ENCODE results near the gene HERC2. TPM values are rescaled to one million over a fixed set of nuclear protein-coding genes. Genes with fewer than 3 reads are reported as not detected.

Gene HERC2
- total and polyA plus RNA-seq, 2 donors from 2014 or later, result 17.9 to 58.4 TPM

GRCh38 chr15:28098360-28098765, 223.6 kb downstream of the HERC2 start:
- H3K27me3 ChIP-seq (ENCODE audit: control insufficient read depth, insufficient read depth, low read length), result peaks cover 10% of the 10 kb centered on the region
- peaks cover 4 to 21% (median 4%) of the 10 kb centered on the region in 3 donors for H3K4me1 ChIP-seq (ENCODE audit: control insufficient read depth in 2 of 3, insufficient read depth in 2 of 3, low read depth in 1 of 3, low read length in 3 of 3)
- no peak overlapping the region for H3K9ac ChIP-seq (ENCODE audit: low read length in 3 of 3)
- intact Hi-C loops (cut with DNase I), result no loop called here
- peak in 1 of 5 donors; percentile 60 for DNase-seq
- H3K9me3 ChIP-seq (ENCODE audit: control insufficient read depth in 2 of 3, insufficient read depth in 1 of 3, low read length in 3 of 3), result no peaks in the 10 kb centered on the region
- no peak overlapping the region for H3K4me3 ChIP-seq (ENCODE audit: low read length in 3 of 3)
- no peak for FAIRE-seq
- H3K27ac ChIP-seq (ENCODE audit: low read depth in 2 of 2, low read length in 2 of 2), result no peak overlapping the region
- no peak for TF ChIP-seq CTCF (IDR thresholded peaks at IDR 0.05; ENCODE audit: borderline replicate concordance, extremely low read depth, insufficient read depth)
- H3K36me3 ChIP-seq (ENCODE audit: control insufficient read depth in 2 of 3, insufficient read depth in 3 of 3, low read length in 3 of 3), result no peaks in the 10 kb centered on the region

GRCh38 chr15:28097656-28098359, 224.2 kb downstream of the HERC2 start:
- no peaks in the 10 kb centered on the region for H3K36me3 ChIP-seq (ENCODE audit: control insufficient read depth in 2 of 3, insufficient read depth in 3 of 3, low read length in 3 of 3)
- TF ChIP-seq CTCF (IDR thresholded peaks at IDR 0.05; ENCODE audit: borderline replicate concordance, extremely low read depth, insufficient read depth), result no peak
- H3K27me3 ChIP-seq (ENCODE audit: control insufficient read depth, insufficient read depth, low read length), result peaks cover 10% of the 10 kb centered on the region
- no peak for DNase-seq
- H3K9me3 ChIP-seq (ENCODE audit: control insufficient read depth in 2 of 3, insufficient read depth in 1 of 3, low read length in 3 of 3), result no peaks in the 10 kb centered on the region
- no peak for FAIRE-seq
- intact Hi-C loops (cut with DNase I), result no loop called here
- no peak overlapping the region for H3K9ac ChIP-seq (ENCODE audit: low read length in 3 of 3)
- no peak overlapping the region for H3K27ac ChIP-seq (ENCODE audit: low read depth in 2 of 2, low read length in 2 of 2)
- H3K4me1 ChIP-seq (ENCODE audit: control insufficient read depth in 2 of 3, insufficient read depth in 2 of 3, low read depth in 1 of 3, low read length in 3 of 3), result peaks cover 4 to 21% (median 4%) of the 10 kb centered on the region in 3 donors
- H3K4me3 ChIP-seq (ENCODE audit: low read length in 3 of 3), result no peak overlapping the region

- intact Hi-C loops (cut with DNase I), result no loop called here
- DNase-seq (peak; percentile 46 to 76 (median 60)), FAIRE-seq (no peak)
- Histone ChIP-seq H3K9me3 (ENCODE audit: control insufficient read depth in 2 of 3, insufficient read depth in 1 of 3, low read length in 3 of 3) (no peaks in the 10 kb centered on the region), H3K27ac (ENCODE audit: low read depth in 2 of 2, low read length in 2 of 2) (no peak overlapping the region), H3K36me3 (ENCODE audit: control insufficient read depth in 2 of 3, insufficient read depth in 3 of 3, low read length in 3 of 3) (no peaks in the 10 kb centered on the region), H3K27me3 (ENCODE audit: control insufficient read depth, insufficient read depth, low read length) (peaks cover 10% of the 10 kb centered on the region), H3K4me1 (ENCODE audit: control insufficient read depth in 2 of 3, insufficient read depth in 2 of 3, low read depth in 1 of 3, low read length in 3 of 3) (peaks cover 4 to 21% (median 4%) of the 10 kb centered on the region in 3 donors), H3K9ac (ENCODE audit: low read length in 3 of 3) (no peak overlapping the region), H3K4me3 (ENCODE audit: low read length in 3 of 3) (peak overlapping the region; percentile 41 to 77 (median 67))
- TF ChIP-seq CTCF (IDR thresholded peaks at IDR 0.05; ENCODE audit: borderline replicate concordance, extremely low read depth, insufficient read depth), result no peak
These were observed 225.1 kb downstream of the HERC2 start for GRCh38 chr15:28096670-28097431.

All from kidney (tissue), 14 donors.